ENCODE measurements around the gene ACTN4.

Gene ACTN4

DNA sequence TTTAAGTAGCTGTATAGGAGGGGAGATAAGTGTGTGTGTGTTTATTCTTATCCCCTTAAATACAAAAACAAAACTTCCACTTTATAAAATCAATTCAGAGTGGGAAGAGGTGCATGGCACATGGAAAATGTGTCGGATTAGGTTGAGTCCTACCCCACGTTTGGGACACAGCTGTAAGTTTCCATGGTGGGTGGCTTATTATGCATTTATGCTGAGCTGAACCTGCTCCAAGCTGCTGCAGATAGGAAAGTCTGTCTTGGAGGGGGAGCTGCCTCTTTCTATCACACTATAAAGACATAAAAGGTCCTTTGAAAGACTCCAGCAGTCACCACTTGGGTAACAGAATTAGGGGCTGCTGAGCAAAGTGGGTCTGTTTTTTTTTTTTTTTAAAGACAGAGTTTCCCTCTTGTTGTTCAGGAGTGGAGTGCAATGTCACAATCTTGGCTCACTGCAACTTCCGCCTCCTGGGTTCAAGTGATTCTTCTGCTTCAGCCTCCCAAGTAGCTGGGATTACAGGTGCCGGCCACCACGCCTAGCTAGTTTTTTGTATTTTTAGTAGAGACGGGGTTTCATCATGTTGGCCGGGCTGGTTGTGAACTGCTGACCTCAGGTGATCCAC lies 15.2 kb downstream of the ACTN4 start:
- DNase-seq: no peak

DNA sequence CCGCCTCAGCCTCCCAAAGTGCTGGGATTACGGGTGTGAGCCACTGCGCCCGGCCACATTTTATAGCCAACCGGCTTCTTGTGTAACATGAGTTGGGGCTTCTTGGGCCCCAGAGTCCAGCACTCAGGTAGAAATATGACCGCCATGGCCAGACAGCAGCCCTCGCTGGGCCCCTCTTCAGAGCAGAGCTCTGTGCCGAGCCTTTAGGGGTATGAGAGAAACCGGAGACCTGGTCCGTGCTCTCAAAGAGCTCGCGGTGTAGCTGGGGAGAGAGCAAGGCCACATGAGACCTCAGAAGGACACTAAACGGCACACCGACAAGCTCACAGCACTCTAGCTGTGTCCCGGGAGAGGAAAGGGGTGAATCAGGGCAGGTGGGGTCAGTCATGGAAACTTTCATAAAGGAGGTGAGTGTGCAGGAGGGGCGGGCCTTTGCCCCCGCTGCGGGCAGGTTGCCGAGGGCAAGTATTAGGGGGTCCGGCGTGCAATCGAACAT lies 15.8 kb downstream of the ACTN4 start:
- no peak for DNase-seq

DNA sequence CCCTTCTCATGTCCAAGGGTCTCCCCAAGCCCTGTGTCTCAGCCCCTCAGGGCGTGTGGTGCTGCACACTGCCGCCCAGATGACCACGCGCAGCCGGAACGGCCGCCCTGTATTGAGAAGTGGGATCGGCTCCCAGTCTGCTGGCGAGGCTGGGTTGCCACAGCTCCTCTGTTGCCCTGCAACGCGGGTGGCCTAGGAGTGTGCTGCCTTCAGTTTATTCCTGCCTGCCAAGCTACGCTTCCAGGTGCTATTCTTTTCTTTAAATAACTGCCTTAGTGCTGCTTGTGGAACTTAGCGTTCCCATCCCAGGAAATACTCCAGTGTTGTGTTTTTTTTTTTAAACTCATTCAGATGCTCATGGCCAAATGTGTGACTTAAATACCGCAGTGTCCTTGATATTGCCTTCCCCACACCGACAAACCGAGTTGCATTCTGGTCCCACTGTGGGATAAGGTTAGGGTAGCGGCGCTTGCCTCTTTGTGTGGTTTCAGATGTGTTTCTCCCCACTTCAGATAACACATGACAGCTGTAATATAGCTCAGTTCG lies 16.6 kb downstream of the ACTN4 start:
- DNase-seq: no peak

DNA sequence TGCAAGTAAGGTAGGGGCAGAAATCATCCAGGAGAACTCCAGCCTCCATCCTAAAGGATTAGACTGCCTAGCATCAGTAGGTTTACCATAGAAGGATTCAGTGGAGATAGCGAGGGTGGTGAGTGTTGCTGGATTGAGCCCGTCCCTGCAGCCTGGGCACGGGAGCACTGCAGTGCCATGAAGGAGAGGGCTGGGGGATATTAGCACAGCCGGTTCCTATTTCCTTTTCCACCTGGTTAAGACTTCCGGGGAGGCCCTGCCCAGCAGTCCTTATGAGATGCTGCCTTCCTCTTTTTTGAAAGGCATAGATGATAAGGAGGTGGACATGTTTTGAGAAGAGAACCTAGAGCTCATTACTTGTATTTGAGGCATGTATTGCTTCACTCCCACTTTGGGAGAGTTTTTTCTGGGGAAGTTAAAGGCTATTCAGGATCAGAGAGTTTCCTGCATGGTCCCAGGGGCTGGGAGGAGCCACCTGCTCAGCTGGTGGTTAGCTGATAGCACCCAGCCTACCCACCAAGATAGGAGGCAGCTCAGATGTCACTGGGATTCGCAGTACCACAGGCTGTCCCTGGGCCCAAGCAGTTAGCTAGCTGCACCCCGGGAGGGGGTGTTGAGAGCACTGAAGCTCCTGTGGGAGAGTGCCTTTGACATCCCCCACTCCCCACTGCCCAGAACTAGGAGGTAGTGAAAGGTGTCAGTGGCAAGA lies 17.2 kb downstream of the ACTN4 start:
- no peak for DNase-seq

DNA sequence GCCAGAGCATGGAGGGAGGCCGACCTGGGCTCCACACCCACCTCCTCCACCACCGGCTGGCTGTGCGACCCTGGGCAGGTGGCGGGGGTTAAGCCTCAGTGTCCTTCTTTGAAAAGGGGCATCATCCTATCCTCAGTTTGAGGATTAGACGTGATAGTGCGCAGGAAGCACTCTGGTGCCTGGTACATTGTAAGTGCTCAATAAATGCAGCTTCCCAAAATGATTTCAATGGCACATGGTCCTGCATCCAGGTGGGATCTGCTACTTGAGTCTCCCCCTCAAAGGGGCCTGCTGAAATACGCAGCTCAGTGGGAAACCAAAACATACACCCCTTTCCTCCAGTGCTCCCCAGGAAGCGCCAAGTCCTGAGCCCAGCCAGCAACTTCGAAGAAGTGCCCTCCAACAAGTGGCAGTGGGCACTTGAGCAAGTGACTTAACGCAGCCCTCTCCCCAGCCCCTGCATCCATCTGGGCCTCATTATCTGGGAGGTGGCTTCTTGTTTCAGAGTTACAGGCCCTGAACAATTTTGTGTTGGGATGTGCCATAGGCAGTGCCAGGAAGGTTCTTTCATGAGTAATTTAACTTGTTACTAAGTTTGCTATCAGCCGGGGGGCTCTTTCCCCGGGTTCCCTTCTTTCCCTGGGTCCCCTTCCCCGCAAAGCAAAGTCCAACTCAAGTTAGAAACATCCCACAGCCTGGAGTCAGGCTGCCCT lies 17.9 kb downstream of the ACTN4 start:
- no peak for DNase-seq

DNA sequence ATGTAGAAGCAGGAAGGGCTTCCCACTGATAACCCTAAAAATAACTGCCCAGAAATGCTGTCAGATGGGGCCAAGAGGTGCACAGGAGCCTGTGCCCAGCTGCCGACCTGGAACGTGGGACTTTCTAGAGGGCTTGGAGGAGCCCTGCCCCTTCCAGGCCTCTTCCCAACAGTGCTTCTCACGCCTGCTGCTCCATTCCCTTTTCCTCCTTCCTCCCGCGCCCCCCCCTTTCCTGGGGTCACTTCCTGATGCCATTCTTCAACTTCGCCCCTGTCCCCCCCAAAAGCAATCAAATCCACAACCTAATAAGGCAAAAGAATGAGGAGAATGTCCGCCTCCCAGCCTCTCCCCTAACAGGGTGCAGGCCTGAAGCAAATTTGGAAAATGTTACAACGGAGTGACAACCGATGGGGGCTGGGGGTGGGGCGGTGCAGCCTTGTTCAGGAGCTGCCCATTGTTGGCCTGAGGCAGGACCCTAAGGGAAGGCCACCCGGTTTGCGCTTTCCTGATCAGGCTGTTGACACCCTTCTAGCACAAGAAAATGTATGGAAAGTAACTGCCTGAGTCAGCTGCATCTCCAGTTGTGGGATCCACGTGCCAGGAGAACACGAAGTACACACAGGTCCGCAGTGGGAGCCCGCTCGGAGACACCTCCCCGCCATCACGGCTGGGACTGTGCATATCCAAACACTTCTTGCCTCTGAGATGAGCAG lies 18.7 kb downstream of the ACTN4 start:
- no peak for DNase-seq

DNA sequence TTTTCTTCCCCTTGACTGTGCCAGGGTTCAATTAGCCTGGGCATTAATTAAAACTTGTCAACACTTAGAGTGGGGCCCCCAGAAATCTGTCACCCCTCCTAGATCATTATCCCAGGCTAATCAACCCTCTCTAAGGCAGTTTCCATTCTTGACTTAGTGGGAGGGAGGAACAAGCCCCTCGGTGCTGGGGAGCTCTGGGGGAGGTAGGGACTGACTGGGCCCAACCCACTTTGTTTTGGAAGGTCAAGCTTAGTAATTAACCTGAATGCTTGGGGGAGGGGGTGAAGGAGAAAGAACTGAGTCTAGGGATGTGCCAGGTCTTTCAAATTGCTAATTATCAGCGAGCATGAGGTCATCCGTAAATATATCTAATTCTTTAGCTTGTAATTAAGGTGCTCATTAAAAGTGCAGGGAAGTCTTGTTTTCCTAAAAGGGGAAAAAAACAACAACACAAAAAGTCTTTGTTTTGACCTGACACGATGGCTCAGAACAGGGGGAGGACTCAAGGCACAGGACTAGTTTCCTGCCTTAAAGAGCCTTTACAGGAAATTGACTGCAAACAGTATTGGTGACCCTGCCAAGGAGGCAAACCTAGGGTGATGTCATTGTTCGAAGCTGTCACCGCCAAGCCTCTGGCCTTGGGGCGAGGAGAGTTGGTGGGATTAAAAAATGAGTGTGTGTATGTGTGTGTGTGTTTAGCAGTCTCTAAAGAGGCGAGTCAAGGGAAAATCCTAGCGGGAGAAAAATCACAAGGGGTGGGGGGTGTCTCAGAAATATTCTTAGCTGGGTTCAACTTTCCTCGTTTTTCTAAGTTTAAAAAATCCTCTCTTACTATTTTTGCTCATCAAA lies 19.4 kb downstream of the ACTN4 start:
- peak; percentile 64 for DNase-seq

DNA sequence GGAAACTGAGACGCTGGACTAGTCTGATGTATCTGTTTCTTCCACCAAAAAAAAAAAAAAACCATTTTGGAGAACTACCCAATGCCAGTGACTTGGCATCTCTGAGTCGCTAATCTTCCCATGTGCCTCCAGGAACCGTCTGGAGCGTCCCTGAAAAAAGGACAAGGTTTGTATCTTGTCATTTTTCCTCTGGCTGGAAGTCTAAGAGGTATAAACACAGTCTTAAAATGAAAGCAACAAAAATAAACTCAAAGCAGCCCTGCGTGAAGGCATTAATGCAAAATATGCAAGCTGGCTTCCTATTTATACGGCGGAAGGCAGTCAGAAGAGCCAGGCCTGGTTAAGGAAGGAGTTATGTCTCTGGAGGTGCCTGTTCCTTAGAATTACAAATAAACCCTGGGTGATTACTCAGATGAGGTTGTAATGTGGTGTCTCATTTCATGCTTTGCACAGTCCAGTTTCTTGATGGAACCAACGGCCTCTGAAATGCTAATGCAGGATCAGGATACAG lies 20.3 kb downstream of the ACTN4 start:
- DNase-seq: peak; percentile 48

DNA sequence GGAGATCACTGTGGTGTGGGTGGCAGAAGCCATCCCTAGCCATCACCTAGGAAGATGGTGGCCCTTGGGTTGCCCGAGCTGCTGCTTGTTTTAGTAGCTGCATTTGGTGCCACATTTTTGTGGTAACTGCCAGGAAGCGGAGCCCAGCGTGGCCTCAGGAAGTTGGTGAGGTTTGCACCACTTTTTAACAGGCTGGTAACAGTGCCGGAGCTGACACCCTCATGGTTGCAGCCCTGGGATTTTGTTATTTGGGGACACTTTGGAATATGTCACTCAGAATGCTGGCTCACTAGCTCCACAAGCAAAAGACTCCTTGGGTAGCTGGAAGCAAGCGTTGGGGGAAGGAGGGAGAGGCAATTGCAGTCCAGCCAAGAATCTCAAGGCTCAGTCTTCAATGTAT lies 22.1 kb downstream of the ACTN4 start:
- DNase-seq: no peak

DNA sequence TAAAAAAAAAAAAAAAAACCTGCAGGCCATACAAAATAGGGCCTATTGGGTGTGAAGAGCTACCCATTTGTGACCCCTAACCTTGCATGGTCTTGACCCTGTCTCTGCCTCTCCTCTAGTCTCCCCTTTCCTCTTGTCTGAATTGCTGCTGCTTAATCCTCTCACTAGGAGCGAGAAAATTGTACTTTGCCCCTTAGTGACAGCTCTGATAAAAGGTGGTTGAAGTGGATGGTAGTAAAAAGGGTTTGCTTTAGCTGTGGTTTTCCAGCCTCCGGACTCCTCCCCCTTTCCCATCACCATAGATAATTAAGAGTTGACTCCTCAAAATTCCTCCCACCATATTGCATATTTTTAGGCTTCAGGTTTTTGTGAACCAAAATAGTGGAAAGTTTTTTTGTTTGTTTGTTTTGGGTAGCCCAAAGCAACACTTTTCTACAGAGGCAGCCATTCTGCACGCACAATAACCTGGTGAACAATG lies 23.5 kb downstream of the ACTN4 start:
- DNase-seq: no peak

DNA sequence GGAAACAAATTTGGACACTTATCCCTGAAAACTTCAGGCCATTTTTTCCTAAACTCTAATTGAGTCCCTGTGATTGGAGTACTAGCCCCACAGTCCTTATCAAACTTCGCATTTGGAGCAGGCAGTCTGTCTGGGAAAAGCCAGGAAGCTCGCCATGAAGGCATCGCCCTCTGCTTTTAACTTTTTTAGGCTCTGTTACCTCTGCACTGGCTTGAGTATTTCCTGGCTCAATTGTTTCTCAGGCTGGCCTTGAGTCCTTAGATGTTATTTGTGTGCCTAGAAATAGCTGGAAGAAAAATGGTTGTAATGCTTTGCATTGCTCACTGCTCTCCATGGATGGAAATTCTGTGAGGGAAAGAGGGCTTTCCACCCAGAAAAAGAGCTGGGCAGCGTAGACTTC lies 24.2 kb downstream of the ACTN4 start:
- DNase-seq: no peak

DNA sequence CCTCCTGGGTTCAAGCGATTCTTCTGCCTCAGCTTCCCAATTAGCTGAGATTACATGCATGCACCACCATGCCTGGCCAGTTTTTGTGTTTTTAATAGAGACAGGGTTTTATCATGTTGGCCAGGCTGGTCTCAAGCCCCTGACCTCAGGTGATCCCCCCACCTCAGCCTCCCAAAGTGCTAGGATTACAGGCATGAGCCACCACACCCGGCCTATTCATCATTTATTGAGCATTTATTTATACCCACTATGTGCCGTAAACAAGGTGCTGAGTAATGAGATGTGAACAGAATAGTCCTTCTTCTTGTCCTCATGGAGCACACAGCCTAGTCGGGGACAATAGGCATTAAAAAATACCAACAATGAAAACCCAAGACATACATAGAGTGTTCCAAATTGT lies 25.6 kb downstream of the ACTN4 start:
- no peak for DNase-seq

DNA sequence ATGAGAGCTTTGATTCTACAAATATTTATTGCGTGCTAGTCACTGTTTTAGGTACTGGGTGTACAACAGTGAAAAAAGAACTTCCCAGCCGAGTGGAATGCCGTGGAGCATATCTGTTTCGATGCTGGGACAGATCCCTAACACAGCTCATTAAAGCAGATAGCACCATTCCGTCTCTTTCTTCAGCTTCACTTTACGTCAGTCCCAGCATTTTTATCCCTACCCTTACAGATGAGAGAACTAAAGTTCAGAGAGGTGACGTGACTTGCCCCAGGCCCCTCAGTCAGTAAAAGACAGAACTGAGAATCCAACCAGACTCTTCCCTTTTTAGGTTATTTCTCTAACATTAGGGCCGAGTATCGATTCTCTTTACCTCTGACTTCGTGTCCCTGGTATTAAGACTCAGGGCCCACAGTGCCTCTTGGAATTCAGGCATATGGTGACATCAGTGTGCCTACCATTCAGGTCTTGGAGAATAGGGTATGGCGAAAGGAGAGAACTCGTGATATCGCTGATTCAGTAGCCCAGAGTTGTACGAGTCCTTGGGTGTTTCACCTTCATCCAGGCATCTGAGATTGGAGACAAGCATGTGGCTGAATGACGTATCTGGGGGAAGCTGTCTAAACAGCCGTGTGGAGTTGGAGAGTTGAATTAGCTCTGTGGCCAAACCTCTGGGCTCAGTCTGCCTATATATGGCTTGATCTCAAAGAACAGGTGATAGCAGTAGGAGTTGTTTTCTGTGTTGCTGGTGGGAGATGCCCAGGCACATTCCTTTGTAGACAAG lies 27.1 kb downstream of the ACTN4 start:
- DNase-seq: peak; percentile 53

DNA sequence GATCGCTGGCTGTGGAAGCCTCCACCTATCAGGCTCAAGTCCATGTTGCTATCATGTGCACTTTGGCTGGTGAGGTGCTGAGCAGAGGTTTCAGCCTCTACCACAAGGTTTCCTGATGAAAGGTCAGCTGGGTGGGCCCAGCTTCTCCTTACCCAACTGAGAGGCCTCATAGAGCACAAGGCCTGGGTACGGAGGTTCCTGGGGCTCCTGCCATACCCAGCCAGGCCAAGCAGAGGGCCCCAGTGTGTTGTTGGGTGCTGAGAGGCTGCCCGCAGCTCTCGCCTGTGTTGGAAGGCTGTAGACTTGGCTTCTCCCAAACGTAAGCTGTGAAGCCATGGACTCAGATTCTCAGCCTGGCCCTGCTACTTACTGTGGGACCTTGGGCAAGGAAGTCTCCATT lies 28.2 kb downstream of the ACTN4 start:
- no peak for DNase-seq

DNA sequence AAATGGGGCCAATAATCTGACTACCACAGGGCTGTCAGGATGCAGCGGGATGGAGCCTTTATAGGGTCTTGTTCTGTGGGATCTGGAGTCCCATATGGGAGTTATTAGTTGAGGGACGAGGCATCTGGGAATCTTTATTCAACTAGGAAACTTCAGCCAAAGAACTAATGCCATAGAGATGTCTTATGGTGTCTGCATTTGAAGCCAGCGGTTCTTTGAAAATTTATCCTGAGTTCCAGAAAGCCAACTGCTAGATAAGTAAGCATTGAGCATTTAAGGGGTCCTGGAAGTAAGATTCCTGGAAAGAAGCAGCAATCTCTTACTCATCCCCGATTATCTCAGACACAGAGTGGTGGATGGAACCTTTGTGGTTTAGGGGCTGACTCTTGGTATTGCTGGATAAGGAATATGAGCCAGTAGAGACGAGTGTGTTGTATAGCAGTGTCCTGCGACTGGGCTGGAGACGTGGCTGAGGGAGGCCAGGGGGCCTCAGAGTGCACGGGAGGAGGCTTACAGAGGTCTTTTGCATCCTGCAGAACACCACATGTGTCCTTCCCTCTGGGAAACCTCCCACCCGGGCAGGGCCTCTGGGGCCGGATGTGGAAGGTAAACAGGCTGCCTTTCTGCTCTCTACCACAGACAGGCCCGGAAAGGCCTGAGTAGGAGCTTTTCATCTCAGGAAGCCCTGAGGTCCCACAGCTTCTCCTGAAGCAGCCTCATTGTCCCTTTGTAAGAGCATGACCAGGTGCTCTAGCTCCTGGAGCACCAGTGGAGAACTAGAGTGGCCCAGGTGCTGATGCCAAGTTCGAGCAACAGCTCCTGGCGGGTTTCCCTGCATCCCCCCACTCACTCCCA lies 28.8 kb downstream of the ACTN4 start:
- no peak for DNase-seq

DNA sequence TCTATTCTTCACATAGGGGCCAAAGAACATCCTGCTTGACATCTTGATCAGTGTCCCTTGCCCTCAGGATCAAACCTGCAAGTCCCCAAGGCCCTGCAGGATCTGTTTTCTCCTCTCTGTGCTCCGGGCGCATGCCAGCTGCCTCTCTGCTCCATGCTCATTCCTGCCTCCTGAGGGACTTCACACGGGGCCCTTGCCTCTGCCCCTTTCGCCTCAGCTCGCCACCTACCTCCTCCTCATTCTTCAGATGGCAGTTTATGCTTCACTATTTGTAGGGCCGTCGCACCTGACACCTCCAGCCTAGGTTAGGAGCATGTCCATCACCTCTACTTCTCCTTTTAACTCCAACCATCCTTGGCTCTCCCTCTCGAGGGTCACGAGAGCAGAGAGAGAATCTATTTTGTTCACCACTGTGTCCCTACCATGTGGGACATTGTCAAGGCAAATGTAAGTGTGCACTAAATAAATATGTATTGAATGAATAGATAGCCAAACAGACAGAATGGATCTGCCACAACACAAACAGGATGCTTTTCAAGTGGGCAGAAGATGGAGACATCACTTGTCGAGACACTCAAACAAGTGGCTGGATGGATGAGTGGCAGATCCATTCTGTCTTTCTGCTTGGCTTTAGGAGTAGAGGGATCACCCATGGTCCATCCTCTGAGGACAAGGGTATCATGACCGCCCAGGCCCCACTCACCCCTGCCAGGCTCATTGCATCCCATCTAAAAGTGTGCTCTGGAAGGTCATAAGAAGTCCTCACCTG lies 29.6 kb downstream of the ACTN4 start:
- no peak for DNase-seq

DNA sequence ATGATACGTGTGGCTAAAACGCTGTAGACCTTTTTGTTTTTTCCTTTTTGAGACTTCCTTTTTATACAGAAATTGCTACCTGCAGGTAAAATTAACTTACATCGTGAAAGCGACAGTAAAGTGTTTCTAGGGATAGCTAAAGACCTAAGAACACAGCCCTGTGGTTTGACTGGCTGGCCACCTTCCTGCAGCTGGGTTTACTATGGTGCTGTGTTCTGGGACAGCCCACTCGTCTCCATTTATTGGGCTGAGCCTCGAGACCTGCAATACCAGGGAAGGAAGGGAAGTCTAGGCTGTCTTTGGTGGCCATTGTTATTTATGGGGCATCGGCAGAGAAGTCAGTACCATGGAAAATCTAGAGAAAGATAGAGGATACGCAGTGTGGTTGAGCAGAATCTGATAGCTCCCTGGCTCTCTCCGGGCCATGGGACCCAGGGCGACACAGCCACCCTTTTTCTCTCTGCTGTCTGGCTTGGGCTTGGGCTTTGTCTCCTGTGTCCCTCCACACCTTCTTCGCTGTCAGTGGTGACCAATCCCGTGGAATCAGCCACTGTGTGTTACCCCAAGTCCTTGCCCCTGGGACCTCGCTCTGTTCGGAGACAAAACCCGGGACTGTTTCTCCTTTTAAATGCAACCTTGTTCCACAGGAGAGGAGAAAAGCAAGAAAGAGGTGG lies 30.9 kb downstream of the ACTN4 start:
- no peak for DNase-seq

DNA sequence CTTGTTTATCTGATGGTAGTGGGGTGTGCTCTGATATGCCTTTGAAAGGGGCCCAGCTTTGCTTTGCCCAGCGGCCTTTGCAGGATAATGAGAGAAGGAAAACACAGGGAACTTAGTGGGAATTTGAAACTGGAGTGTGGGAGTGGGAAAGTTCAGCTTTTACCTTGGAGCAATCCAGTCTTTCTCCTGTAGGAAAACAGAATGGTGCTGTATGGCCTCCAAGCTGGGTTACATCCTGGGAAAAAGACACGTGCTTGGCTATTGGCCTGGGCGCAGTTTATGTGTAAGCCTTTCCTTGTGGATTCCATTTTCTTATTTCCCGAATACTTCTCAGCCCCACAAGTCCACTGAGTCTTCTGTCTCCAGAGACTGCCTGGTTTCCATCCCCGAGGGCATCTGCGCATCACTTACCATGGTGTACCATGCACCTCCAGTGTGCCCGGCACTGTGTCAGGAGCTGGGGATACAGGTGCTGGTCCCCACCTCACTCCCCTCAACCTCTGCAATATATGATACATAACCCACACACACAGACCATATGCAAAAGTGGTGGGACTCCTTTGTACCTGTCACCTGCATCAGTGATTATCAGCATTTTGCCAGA lies 31.5 kb downstream of the ACTN4 start:
- DNase-seq: no peak
